ENCODE measurements around the gene ASAH2.

ASAH2 gene

DNA sequence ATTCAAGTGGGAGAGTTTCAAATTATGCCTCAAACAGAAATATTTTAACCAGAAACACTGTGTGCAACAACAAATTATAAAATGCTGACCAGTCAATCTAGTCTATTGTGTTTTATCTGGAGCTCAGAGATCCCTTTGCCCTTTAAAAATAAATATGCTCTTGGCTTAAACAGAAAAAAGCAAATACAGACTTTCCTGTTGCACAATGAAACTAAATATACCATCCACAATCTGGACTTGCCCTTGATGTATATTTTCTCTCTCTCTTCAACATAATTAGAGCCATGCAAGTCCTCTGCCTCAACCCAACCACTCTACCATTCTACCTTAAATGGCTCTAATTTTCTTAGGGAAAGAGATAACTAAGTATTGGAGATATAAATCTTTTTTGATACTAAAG, 34.9 kb downstream of the ASAH2 start:
- DNase-seq (ENCODE audit: low read depth, low spot score), result no peak
- TF ChIP-seq CTCF (IDR thresholded peaks at IDR 0.05; ENCODE audit: low read depth, low read length), result no peak
- in situ Hi-C loops (cut with HindIII; ENCODE audit: low sequenced_read_pairs), result no loop called here
- H3K4me3 ChIP-seq (ENCODE audit: low read depth, low read length), result no peak overlapping the region

DNA sequence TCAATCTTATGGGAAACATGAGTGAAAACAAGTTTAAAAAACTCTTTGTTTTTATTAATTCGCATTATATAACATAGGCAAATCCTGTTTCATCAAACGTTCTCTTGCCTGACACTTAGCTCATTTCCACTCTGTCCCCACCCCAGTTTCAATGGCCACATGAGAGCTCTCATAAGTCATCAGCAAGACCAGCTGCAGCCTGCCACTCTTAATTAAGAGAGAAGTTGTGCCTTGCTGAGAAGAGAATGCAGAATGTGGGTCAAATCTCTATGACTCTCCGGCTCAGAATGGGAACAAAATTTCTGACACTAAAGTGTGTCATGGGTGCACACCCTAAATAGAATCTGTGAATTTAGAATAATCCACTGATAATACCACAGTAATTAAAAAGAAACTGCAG, 39.6 kb downstream of the ASAH2 start:
- no peak for DNase-seq (ENCODE audit: low read depth, low spot score)
- H3K4me3 ChIP-seq (ENCODE audit: low read depth, low read length), result no peak overlapping the region
- in situ Hi-C loops (cut with HindIII; ENCODE audit: low sequenced_read_pairs), result no loop called here
- TF ChIP-seq CTCF (IDR thresholded peaks at IDR 0.05; ENCODE audit: low read depth, low read length), result no peak

GRCh38 chr10:50210876-50211275, 40.4 kb downstream of the ASAH2 start:
- TF ChIP-seq CTCF (IDR thresholded peaks at IDR 0.05; ENCODE audit: low read depth, low read length), result no peak
- no peak for DNase-seq (ENCODE audit: low read depth, low spot score)
- in situ Hi-C loops (cut with HindIII; ENCODE audit: low sequenced_read_pairs), result no loop called here
- no peak overlapping the region for H3K4me3 ChIP-seq (ENCODE audit: low read depth, low read length)

Measured in astrocyte of the spinal cord (primary cell).